ENCODE results near the gene CTNND1.

DNA sequence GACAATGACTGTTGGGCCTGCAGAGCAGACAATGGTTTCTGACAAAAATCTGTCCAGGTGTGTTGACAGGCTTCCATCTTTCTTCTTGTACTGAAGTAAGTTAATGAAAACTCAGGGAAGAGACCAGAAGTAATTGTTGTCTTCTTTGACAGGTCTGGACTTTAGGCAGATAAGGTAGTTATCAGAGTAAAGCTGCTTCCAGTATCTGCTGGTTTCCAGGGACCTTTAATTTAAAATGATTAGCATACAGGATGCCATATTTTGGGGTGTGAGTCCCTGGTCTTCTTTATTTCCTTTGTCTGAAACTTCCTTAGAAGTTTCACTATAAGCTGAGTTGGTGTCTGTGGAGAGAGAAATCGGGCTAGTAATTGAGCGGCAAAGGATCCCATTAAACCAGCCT is 47.8 kb upstream of the CTNND1 start:
- TF ChIP-seq POLR2A (IDR thresholded peaks at IDR 0.05) = no peak
- TF ChIP-seq, protein P1, sequence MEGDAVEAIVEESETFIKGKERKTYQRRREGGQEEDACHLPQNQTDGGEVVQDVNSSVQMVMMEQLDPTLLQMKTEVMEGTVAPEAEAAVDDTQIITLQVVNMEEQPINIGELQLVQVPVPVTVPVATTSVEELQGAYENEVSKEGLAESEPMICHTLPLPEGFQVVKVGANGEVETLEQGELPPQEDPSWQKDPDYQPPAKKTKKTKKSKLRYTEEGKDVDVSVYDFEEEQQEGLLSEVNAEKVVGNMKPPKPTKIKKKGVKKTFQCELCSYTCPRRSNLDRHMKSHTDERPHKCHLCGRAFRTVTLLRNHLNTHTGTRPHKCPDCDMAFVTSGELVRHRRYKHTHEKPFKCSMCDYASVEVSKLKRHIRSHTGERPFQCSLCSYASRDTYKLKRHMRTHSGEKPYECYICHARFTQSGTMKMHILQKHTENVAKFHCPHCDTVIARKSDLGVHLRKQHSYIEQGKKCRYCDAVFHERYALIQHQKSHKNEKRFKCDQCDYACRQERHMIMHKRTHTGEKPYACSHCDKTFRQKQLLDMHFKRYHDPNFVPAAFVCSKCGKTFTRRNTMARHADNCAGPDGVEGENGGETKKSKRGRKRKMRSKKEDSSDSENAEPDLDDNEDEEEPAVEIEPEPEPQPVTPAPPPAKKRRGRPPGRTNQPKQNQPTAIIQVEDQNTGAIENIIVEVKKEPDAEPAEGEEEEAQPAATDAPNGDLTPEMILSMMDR (IDR thresholded peaks at IDR 0.05) = no peak
